SK-N-SH (cell line): ENCODE results near the gene UNCX. TPM values are rescaled to one million over a fixed set of nuclear protein-coding genes. Genes with fewer than 3 reads are reported as not detected.
A peak's percentile ranks its signal among the peaks of the same experiment; 100 is the strongest.

Experiments used
- CTCF ChIA-PET: fragments of 300-600, 350-600 bp; formaldehyde crosslinking; extraction: SDS; loops from one replicate; lab custom pipeline; 2021; lab: Yijun Ruan, JAX
- POLR2A ChIA-PET: fragments of 350-600 bp; sonication (Branson Sonifier 250); formaldehyde crosslinking; extraction: SDS; loops from one replicate; lab custom pipeline; 2020; ENCODE audit warnings: antibody characterized with exemption, inconsistent platforms; lab: Yijun Ruan, JAX
- DNase-seq: peaks from one replicate; pipeline ENCODE4 v3.0.0; 2012
- H2AFZ ChIP-seq: fragments of 200-600 bp; sonication (generic); 2 replicates; pipeline ENCODE4 v1.8.1; 2016; ENCODE audit warnings: antibody characterized with exemption, mild to moderate bottlenecking, low read depth
- H3F3A ChIP-seq: fragments of 200-600 bp; sonication (generic); replicated peaks from 2 replicates; pipeline ENCODE3; 2016; ENCODE audit warnings: antibody characterized with exemption, mild to moderate bottlenecking; ENCODE audit not compliant: insufficient read depth
- H3K27ac ChIP-seq, 2 experiments: fragments of 200-500 bp in 1 of 2; fragments of 200-600 bp in 1 of 2; sonication (Bioruptor generic) in 1 of 2; sonication (generic), shearing (Covaris generic) in 1 of 2; 2 replicates each; pipeline versions ENCODE4 v1.5.1 to v1.6.1; 2014 to 2016; ENCODE audit warnings: low read depth in 2 of 2, inconsistent platforms in 1 of 2, low read length in 1 of 2, mild to moderate bottlenecking in 1 of 2, mixed read lengths in 1 of 2
- H3K27me3 ChIP-seq: fragments of 200-600 bp; sonication (generic), shearing (Covaris generic); 2 replicates; pipeline ENCODE4 v1.6.1; 2016; ENCODE audit warnings: mixed run types; ENCODE audit not compliant: insufficient read depth
- H3K36me3 ChIP-seq, 2 experiments: fragments of 200-500 bp in 1 of 2; fragments of 200-600 bp in 1 of 2; sonication (Bioruptor generic) in 1 of 2; sonication (generic) in 1 of 2; replicated peaks in 1 of 2; 2 replicates each; pipeline versions ENCODE3 to v1.5.1; 2014 to 2016; ENCODE audit warnings: low read length in 1 of 2, mild to moderate bottlenecking in 1 of 2; ENCODE audit not compliant: insufficient read depth in 2 of 2, control insufficient read depth in 1 of 2
- H3K4me1 ChIP-seq, 2 experiments: fragments of 200-500 bp in 1 of 2; fragments of 200-600 bp in 1 of 2; sonication (Bioruptor generic) in 1 of 2; sonication (generic), shearing (Covaris generic) in 1 of 2; 2 replicates each; pipeline versions ENCODE4 v1.5.1 to v1.6.1; 2014 to 2016; ENCODE audit warnings: low read depth in 1 of 2, low read length in 1 of 2, mixed run types in 1 of 2; ENCODE audit not compliant: insufficient read depth in 2 of 2, control insufficient read depth in 1 of 2
- H3K4me2 ChIP-seq: fragments of 200-600 bp; sonication (generic), shearing (Covaris generic); 2 replicates; pipeline ENCODE4 v1.6.1; 2017; ENCODE audit warnings: mixed run types
- H3K4me3 ChIP-seq, 2 experiments: fragments of 200-500 bp in 1 of 2; fragments of 200-600 bp in 1 of 2; sonication (Bioruptor generic) in 1 of 2; sonication (generic), shearing (Covaris generic) in 1 of 2; 2 replicates each; pipeline versions ENCODE4 v1.5.1 to v1.8.1; 2014 to 2016; ENCODE audit warnings: low read depth in 2 of 2, inconsistent platforms in 1 of 2, low read length in 1 of 2, mild to moderate bottlenecking in 1 of 2, mixed read lengths in 1 of 2, moderate library complexity in 1 of 2
- H3K79me2 ChIP-seq: fragments of 200-600 bp; sonication (generic); 2 replicates; pipeline ENCODE4 v1.8.1; 2017; ENCODE audit warnings: mild to moderate bottlenecking; ENCODE audit not compliant: insufficient read depth
- H3K9ac ChIP-seq: fragments of 200-600 bp; sonication (generic); 2 replicates; pipeline ENCODE4 v1.6.1; 2017; ENCODE audit warnings: mixed run types
- H3K9me2 ChIP-seq: fragments of 200-600 bp; sonication (generic); 2 replicates; pipeline ENCODE4 v1.6.1; 2017; ENCODE audit warnings: mixed run types
- H3K9me3 ChIP-seq: fragments of 200-600 bp; sonication (generic); 2 replicates; pipeline ENCODE4 v1.6.1; 2017; ENCODE audit warnings: mixed run types, mild to moderate bottlenecking, moderate library complexity
- H4K20me1 ChIP-seq: fragments of 200-600 bp; sonication (generic); 2 replicates; pipeline ENCODE4 v1.6.1; 2017; ENCODE audit warnings: mild to moderate bottlenecking, mixed run types; ENCODE audit not compliant: insufficient read depth
- ELF1 ChIP-seq: IDR thresholded peaks from 2 replicates; pipeline ENCODE4 v1.4.0; 2012
- EZH2phosphoT487 ChIP-seq: fragments of 200-600 bp; sonication (generic); IDR thresholded peaks from 2 replicates; pipeline ENCODE4 v1.6.1; 2017; ENCODE audit warnings: low read depth, mixed run types, mild to moderate bottlenecking, antibody characterized with exemption, moderate library complexity, borderline replicate concordance
- FOXJ3 ChIP-seq: sonication (generic); formaldehyde crosslinking; IDR thresholded peaks from 2 replicates; pipeline ENCODE4 v1.5.1; 2020; ENCODE audit warnings: mild to moderate bottlenecking, missing genetic modification reagents
- FOXM1 ChIP-seq: IDR thresholded peaks from 2 replicates; pipeline ENCODE4 v1.4.0; 2012; ENCODE audit warnings: low read depth, mild to moderate bottlenecking
- GATA2 ChIP-seq: sonication (generic); formaldehyde crosslinking; IDR thresholded peaks from 2 replicates; pipeline ENCODE4 v1.5.0; 2020; ENCODE audit warnings: mild to moderate bottlenecking, missing genetic modification reagents
- MXI1 ChIP-seq: IDR thresholded peaks from 2 replicates; pipeline ENCODE4 v1.6.1; 2012; ENCODE audit warnings: mild to moderate bottlenecking, low read depth, low read length, improper control_type of control experiment
- NFIC ChIP-seq: IDR thresholded peaks from 2 replicates; pipeline ENCODE4 v1.4.0; 2012; ENCODE audit warnings: borderline replicate concordance
- RAD21 ChIP-seq: IDR thresholded peaks from 2 replicates; pipeline ENCODE4 v1.6.1; 2012; ENCODE audit warnings: mild to moderate bottlenecking, low read length
- RXRA ChIP-seq: IDR thresholded peaks from 2 replicates; pipeline ENCODE4 v1.4.0; 2012; ENCODE audit warnings: low read depth, mild to moderate bottlenecking, borderline replicate concordance
- SIN3A ChIP-seq: IDR thresholded peaks from 2 replicates; pipeline ENCODE4 v1.6.1; 2012; ENCODE audit warnings: low read depth, mild to moderate bottlenecking, low read length, moderate library complexity, borderline replicate concordance
- TAF1 ChIP-seq: IDR thresholded peaks from 2 replicates; pipeline ENCODE4 v1.6.1; 2012; ENCODE audit warnings: low read depth, mild to moderate bottlenecking, low read length, moderate library complexity, borderline replicate concordance
- TCF12 ChIP-seq: IDR thresholded peaks from 2 replicates; pipeline ENCODE4 v1.4.0; 2012
- TEAD4 ChIP-seq: IDR thresholded peaks from 2 replicates; pipeline ENCODE4 v1.4.0; 2012; ENCODE audit warnings: mild to moderate bottlenecking, borderline replicate concordance; ENCODE audit not compliant: insufficient read depth
- YY1 ChIP-seq: IDR thresholded peaks from 2 replicates; pipeline ENCODE4 v1.4.0; 2012; ENCODE audit warnings: low read depth, mild to moderate bottlenecking
- WGBS: methylation state at CpG from one replicate; pipeline ENCODE4 v1.1.6; 2017; ENCODE audit warnings: low lambda C conversion rate; 5-methylcytosine and 5-hydroxymethylcytosine counted together
- polyA plus RNA-seq, 3 experiments: library from polyadenylated mRNA; depleted of rRNA; stranded (reverse); fragments of >200 nt; gene quantifications; 2 replicates each; pipeline ENCODE4 v1.2.3, GENCODE V29; 2012
- TF ChIP-seq, protein P1 (sequence below): fragments of 150-350 bp; IDR thresholded peaks from 2 replicates; pipeline ENCODE4 v1.6.1; 2016; ENCODE audit warnings: mild to moderate bottlenecking, low read depth, low read length

Gene UNCX
- polyA plus RNA-seq, 1 of the 3 experiments (the other 2 are of a cell fraction): not detected

- ChIA-PET POLR2A (no interaction called here), CTCF (interaction anchor here (0.7 to 3.2 kb wide), 6 partner anchors 16 to 537 kb away, joined by 3 to 23 read pairs (median 8); no protein-coding TSS in a partner anchor)
- no peaks in the 10 kb centered on the region for H3K79me2 ChIP-seq
- H3K9me3 ChIP-seq: no peaks in the 10 kb centered on the region
- peaks cover 95% of the 10 kb centered on the region for H3K27me3 ChIP-seq
- H3K9ac ChIP-seq: no peak overlapping the region
- no peak for TF ChIP-seq RXRA
- TF ChIP-seq RAD21: no peak
- no peak for TF ChIP-seq TEAD4
- TF ChIP-seq FOXM1: no peak
- no peak for TF ChIP-seq FOXJ3 (CRISPR knock-in tag)
- no peak for TF ChIP-seq GATA2 (CRISPR knock-in tag)
- TF ChIP-seq YY1: no peak
- TF ChIP-seq TAF1: no peak
- 0 out of 2 replicates have a peak, but pooled peaks have one; percentile 38 for TF ChIP-seq EZH2phosphoT487
- peaks cover 16% of the 10 kb centered on the region for H3F3A ChIP-seq
- no peak overlapping the region for H3K4me2 ChIP-seq
- no peaks in the 10 kb centered on the region for H3K4me1 ChIP-seq
- no peak overlapping the region for H2AFZ ChIP-seq
- no peaks in the 10 kb centered on the region for H3K9me2 ChIP-seq
- no peaks in the 10 kb centered on the region for H3K36me3 ChIP-seq
- H3K4me3 ChIP-seq: no peak overlapping the region
- no peak overlapping the region for H3K27ac ChIP-seq
- WGBS: 2% methylated on average over 17 of the region's 48 CpGs
- peaks cover 65% of the 10 kb centered on the region for H4K20me1 ChIP-seq
- DNase-seq: peak; percentile 76
Measured at GRCh38 chr7:1247527-1248041, 14.9 kb downstream of the UNCX start.

DNA sequence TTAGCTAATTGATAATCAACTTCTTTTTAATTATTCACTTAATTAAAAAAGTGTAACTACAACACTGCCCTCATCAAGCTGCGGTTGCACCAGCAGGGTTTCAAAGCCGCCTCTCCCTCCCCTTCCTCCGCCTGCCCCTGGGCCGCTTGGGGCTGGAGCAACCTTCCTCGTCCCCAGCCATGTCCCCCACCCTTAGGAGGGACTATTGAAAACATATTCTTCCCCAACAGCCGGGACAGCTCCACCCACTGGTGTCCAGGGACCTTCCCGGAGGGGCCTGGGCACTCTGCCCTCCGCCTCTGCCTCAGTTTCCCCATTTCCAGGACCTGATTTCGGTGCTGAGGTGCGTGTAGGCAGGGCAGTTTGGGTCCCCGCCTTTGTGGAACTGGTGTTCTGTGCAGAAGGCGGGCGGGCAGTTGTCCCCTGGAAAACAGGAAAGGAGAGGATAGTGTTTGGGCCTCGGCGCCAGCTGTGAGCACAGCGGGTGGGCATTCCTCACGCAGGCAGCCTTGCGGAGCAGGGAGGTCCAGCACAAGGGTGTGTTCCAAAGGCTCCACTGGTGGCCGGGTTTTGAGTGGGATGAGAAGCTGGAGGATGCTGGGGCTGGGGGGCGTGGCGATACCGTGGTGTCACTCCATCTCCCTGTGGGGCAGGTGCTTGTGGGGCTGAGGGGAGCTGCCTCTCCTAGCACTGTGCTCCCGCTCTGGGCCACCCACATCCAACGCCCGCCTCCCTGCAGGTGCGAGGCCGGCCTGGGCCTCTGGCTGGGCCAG, 15.7 kb downstream of the UNCX start:
- WGBS: 6% methylated on average over 19 of the region's 27 CpGs
- Histone ChIP-seq H3K27me3 (peaks cover 95% of the 10 kb centered on the region), H3K9ac (no peak overlapping the region), H3K4me2 (no peak overlapping the region)
- POLR2A ChIA-PET: no interaction called here
- TF ChIP-seq YY1: no peak
- no peak for TF ChIP-seq TEAD4
- TF ChIP-seq SIN3A: no peak
- TF ChIP-seq TCF12: no peak
- no peak for TF ChIP-seq GATA2 (CRISPR knock-in tag)
- TF ChIP-seq ELF1: no peak
- TF ChIP-seq NFIC: no peak
- TF ChIP-seq, protein P1, sequence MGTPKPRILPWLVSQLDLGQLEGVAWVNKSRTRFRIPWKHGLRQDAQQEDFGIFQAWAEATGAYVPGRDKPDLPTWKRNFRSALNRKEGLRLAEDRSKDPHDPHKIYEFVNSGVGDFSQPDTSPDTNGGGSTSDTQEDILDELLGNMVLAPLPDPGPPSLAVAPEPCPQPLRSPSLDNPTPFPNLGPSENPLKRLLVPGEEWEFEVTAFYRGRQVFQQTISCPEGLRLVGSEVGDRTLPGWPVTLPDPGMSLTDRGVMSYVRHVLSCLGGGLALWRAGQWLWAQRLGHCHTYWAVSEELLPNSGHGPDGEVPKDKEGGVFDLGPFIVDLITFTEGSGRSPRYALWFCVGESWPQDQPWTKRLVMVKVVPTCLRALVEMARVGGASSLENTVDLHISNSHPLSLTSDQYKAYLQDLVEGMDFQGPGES: no peak
- no peak for TF ChIP-seq MXI1
- TF ChIP-seq, all 33 proteins: peak for 0
- Histone ChIP-seq H2AFZ (no peak overlapping the region), H3K9me2 (no peaks in the 10 kb centered on the region), H3K4me3 (no peak overlapping the region), H3K9me3 (no peaks in the 10 kb centered on the region), H3K27ac (no peak overlapping the region), H3K79me2 (no peaks in the 10 kb centered on the region), H3K4me1 (no peaks in the 10 kb centered on the region), H3F3A (peaks cover 16% of the 10 kb centered on the region), H3K36me3 (no peaks in the 10 kb centered on the region), H4K20me1 (peaks cover 59% of the 10 kb centered on the region)
- CTCF ChIA-PET: interaction anchor here (0.6 to 3.2 kb wide), 8 partner anchors 16 to 538 kb away, joined by 3 to 23 read pairs (median 4); no protein-coding TSS in a partner anchor
- no peak for DNase-seq
